ENCODE measurements around the gene FBLN5.

The FBLN5 gene

DNA sequence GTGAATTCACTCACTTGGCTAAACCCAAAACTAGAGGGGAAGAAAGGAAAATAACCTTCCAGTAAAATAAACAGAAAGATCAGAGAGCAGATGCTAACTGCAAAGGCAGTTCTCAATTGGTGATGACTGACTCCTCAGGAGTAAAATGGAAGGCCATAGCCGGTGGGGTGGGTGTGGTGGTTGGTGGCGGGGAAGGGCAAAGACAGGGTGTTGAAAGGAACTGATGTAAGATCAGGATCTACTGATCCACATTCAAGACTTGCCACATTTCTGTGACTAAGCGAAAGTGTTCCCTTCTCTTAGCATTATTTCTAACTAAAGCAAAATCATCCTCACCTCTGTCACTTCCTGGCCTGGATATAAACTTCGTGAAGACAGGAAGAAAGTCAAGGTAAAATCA lies 53.8 kb downstream of the FBLN5 start:
- no peak overlapping the region for H2BK12ac ChIP-seq (ENCODE audit: low read length)
- H4K8ac ChIP-seq (ENCODE audit: low read depth, low read length) = no peak overlapping the region
- no peak overlapping the region for H3K9ac ChIP-seq (ENCODE audit: low read depth, low read length, poor library complexity)
- H3K23ac ChIP-seq (ENCODE audit: low read depth, low read length, poor library complexity) = no peak overlapping the region
- no peak overlapping the region for H2BK5ac ChIP-seq (ENCODE audit: low read length)
- no peak for DNase-seq (ENCODE audit: low spot score)
- H2AK5ac ChIP-seq (ENCODE audit: low read depth, low read length) = no peak overlapping the region
- H2BK15ac ChIP-seq (ENCODE audit: low read length) = no peak overlapping the region
- H3K27ac ChIP-seq (replicated peaks; ENCODE audit: low read length) = no peak overlapping the region
- no peak overlapping the region for H3K18ac ChIP-seq (ENCODE audit: low read length)
- peaks cover 0 to 11% (median 0%) of the 10 kb centered on the region in 3 experiments for H3K27me3 ChIP-seq (ENCODE audit: control insufficient read depth in 3 of 3, insufficient read depth in 3 of 3, low read depth in 1 of 3, low read length in 3 of 3)
- H2AFZ ChIP-seq (ENCODE audit: low read length) = no peak overlapping the region
- no peak overlapping the region for H2BK120ac ChIP-seq (ENCODE audit: low read depth, low read length)
- H3K9me3 ChIP-seq (replicated peaks in 1 of 2; ENCODE audit: control insufficient read depth in 2 of 2, insufficient read depth in 1 of 2, low read depth in 1 of 2, low read length in 2 of 2) = no peaks in the 10 kb centered on the region
- no CpG with 5 or more reads among the region's 4 CpGs for WGBS, 2 donors (ENCODE audit: extremely low coverage in 2 of 2, insufficient read length in 2 of 2, insufficient replicate concordance in 1 of 2)
- H3K4me1 ChIP-seq (ENCODE audit: control insufficient read depth in 2 of 2, insufficient read depth in 1 of 2, low read depth in 1 of 2, low read length in 2 of 2) = peaks cover 2 to 10% of the 10 kb centered on the region in 2 donors
- H3K79me1 ChIP-seq (ENCODE audit: low read depth, low read length) = no peaks in the 10 kb centered on the region
- H4K91ac ChIP-seq (ENCODE audit: low read depth, low read length, poor library complexity) = no peak overlapping the region
- no peaks in the 10 kb centered on the region for H3K36me3 ChIP-seq (replicated peaks in 1 of 2; ENCODE audit: control insufficient read depth in 2 of 2, insufficient read depth in 2 of 2, low read length in 2 of 2)
- H3K4me2 ChIP-seq (ENCODE audit: insufficient read depth, low read length, poor library complexity, severe bottlenecking) = no peak overlapping the region
- no peak overlapping the region for H3K4ac ChIP-seq (ENCODE audit: low read length)
- no peak overlapping the region for H3K14ac ChIP-seq (ENCODE audit: low read length)
- no peak overlapping the region for H3K4me3 ChIP-seq (ENCODE audit: low read length in 2 of 2)

DNA sequence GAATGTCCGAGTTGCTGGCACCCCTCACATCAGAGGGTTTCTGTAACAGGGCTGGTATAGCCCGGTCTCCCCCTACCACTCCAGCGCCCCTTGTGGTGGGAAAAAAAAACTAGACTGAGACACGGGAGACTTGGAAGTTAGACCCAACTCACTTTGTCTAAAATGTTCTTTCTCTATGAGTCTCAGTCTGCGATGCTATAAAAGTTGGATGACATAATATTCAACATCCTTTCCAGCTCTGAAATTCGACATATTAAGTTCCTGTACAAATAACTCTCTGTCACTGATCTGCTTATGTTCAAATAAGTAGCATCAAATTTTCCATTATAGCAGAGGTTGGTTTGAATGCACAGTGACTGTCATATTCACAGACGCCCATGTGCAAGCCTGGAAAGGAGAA lies 54.5 kb downstream of the FBLN5 start:
- Histone ChIP-seq H3K4ac (ENCODE audit: low read length) (no peak overlapping the region), H3K27me3 (ENCODE audit: control insufficient read depth in 3 of 3, insufficient read depth in 3 of 3, low read depth in 1 of 3, low read length in 3 of 3) (peaks cover 0 to 11% (median 0%) of the 10 kb centered on the region in 3 experiments), H3K14ac (ENCODE audit: low read length) (no peak overlapping the region), H2BK12ac (ENCODE audit: low read length) (no peak overlapping the region), H3K4me1 (ENCODE audit: control insufficient read depth in 2 of 2, insufficient read depth in 1 of 2, low read depth in 1 of 2, low read length in 2 of 2) (peaks cover 2 to 11% of the 10 kb centered on the region in 2 donors), H2BK15ac (ENCODE audit: low read length) (no peak overlapping the region), H2BK5ac (ENCODE audit: low read length) (no peak overlapping the region), H3K9ac (ENCODE audit: low read depth, low read length, poor library complexity) (no peak overlapping the region), H3K23ac (ENCODE audit: low read depth, low read length, poor library complexity) (no peak overlapping the region), H3K27ac (replicated peaks; ENCODE audit: low read length) (no peak overlapping the region), H4K91ac (ENCODE audit: low read depth, low read length, poor library complexity) (no peak overlapping the region), H2AK5ac (ENCODE audit: low read depth, low read length) (no peak overlapping the region), H3K9me3 (replicated peaks in 1 of 2; ENCODE audit: control insufficient read depth in 2 of 2, insufficient read depth in 1 of 2, low read depth in 1 of 2, low read length in 2 of 2) (no peaks in the 10 kb centered on the region), H2AFZ (ENCODE audit: low read length) (no peak overlapping the region), H2BK120ac (ENCODE audit: low read depth, low read length) (no peak overlapping the region), H3K36me3 (replicated peaks in 1 of 2; ENCODE audit: control insufficient read depth in 2 of 2, insufficient read depth in 2 of 2, low read length in 2 of 2) (no peaks in the 10 kb centered on the region), H3K4me2 (ENCODE audit: insufficient read depth, low read length, poor library complexity, severe bottlenecking) (no peak overlapping the region), H3K79me1 (ENCODE audit: low read depth, low read length) (no peaks in the 10 kb centered on the region), H4K8ac (ENCODE audit: low read depth, low read length) (no peak overlapping the region), H3K4me3 (ENCODE audit: low read length in 2 of 2) (no peak overlapping the region), H3K18ac (ENCODE audit: low read length) (no peak overlapping the region)
- DNase-seq (ENCODE audit: low spot score) = peak; percentile 36
- WGBS, 2 donors (ENCODE audit: extremely low coverage in 2 of 2, insufficient read length in 2 of 2, insufficient replicate concordance in 1 of 2) = no CpG with 5 or more reads among the region's 7 CpGs

DNA sequence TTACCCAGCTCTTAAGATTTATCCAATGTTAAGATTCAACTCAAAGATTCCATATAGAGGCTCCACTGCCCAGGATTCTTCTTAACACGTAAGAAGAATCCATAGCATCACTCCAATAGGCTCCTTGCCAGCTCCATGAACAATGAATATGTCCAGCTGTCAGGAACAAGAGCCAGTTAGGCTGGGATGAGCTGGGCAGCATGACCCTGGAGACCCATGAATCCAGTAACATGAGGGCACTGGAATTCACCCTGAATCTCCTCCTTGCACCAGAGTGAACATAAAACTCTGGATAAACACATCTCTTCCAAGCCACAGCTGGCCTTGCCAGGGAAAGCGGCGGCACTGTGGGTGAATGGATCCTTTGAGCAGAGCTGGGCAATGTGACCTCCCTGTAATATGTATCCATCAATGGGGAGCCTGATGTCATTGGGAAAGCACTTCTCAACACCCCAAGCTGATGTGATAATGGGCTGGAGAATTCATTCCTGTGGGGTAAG lies 55.7 kb downstream of the FBLN5 start:
- H3K18ac ChIP-seq (ENCODE audit: low read length) = no peak overlapping the region
- no peak overlapping the region for H3K27ac ChIP-seq (replicated peaks; ENCODE audit: low read length)
- H4K8ac ChIP-seq (ENCODE audit: low read depth, low read length) = no peak overlapping the region
- WGBS, 2 donors (ENCODE audit: extremely low coverage in 2 of 2, insufficient read length in 2 of 2, insufficient replicate concordance in 1 of 2) = no CpG with 5 or more reads among the region's 3 CpGs
- DNase-seq (ENCODE audit: low spot score) = no peak
- peaks cover 0 to 6% of the 10 kb centered on the region in 2 donors for H3K4me1 ChIP-seq (ENCODE audit: control insufficient read depth in 2 of 2, insufficient read depth in 1 of 2, low read depth in 1 of 2, low read length in 2 of 2)
- H3K36me3 ChIP-seq (replicated peaks in 1 of 2; ENCODE audit: control insufficient read depth in 2 of 2, insufficient read depth in 2 of 2, low read length in 2 of 2) = no peaks in the 10 kb centered on the region
- H3K4me2 ChIP-seq (ENCODE audit: insufficient read depth, low read length, poor library complexity, severe bottlenecking) = no peak overlapping the region
- no peak overlapping the region for H3K23ac ChIP-seq (ENCODE audit: low read depth, low read length, poor library complexity)
- no peaks in the 10 kb centered on the region for H3K79me1 ChIP-seq (ENCODE audit: low read depth, low read length)
- no peak overlapping the region for H2BK12ac ChIP-seq (ENCODE audit: low read length)
- no peak overlapping the region for H2BK15ac ChIP-seq (ENCODE audit: low read length)
- no peak overlapping the region for H2AK5ac ChIP-seq (ENCODE audit: low read depth, low read length)
- H3K9ac ChIP-seq (ENCODE audit: low read depth, low read length, poor library complexity) = no peak overlapping the region
- H3K4ac ChIP-seq (ENCODE audit: low read length) = no peak overlapping the region
- H4K91ac ChIP-seq (ENCODE audit: low read depth, low read length, poor library complexity) = peak overlapping the region; percentile 46
- no peak overlapping the region for H3K4me3 ChIP-seq (ENCODE audit: low read length in 2 of 2)
- no peak overlapping the region for H3K14ac ChIP-seq (ENCODE audit: low read length)
- no peak overlapping the region for H2BK5ac ChIP-seq (ENCODE audit: low read length)
- no peak overlapping the region for H2AFZ ChIP-seq (ENCODE audit: low read length)
- H3K9me3 ChIP-seq (replicated peaks in 1 of 2; ENCODE audit: control insufficient read depth in 2 of 2, insufficient read depth in 1 of 2, low read depth in 1 of 2, low read length in 2 of 2) = no peaks in the 10 kb centered on the region
- peaks cover 0 to 11% (median 0%) of the 10 kb centered on the region in 3 experiments for H3K27me3 ChIP-seq (ENCODE audit: control insufficient read depth in 3 of 3, insufficient read depth in 3 of 3, low read depth in 1 of 3, low read length in 3 of 3)
- no peak overlapping the region for H2BK120ac ChIP-seq (ENCODE audit: low read depth, low read length)

DNA sequence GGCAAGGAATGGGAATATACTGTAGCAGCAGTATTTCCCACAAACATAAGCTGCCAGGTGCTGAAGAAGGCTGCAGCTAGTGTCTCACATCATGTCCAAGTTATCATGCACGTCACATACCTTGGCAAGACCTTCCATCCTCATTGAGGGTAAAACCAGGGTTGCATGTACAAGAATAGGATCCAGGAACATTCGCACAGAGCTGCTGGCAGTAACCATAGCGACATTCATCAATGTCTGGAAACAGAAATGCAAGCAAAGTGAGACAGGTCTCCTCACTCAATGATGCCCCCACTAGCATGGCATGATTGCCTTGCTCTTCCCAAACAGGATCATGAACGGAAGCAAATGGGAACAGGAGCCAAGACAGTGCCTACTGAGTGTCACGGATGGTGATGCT lies 56.4 kb downstream of the FBLN5 start:
- Histone ChIP-seq H2BK15ac (ENCODE audit: low read length) (no peak overlapping the region), H3K14ac (ENCODE audit: low read length) (no peak overlapping the region), H3K18ac (ENCODE audit: low read length) (no peak overlapping the region), H3K4ac (ENCODE audit: low read length) (no peak overlapping the region), H3K79me1 (ENCODE audit: low read depth, low read length) (no peaks in the 10 kb centered on the region), H2BK12ac (ENCODE audit: low read length) (no peak overlapping the region), H2BK120ac (ENCODE audit: low read depth, low read length) (no peak overlapping the region), H3K36me3 (replicated peaks in 1 of 2; ENCODE audit: control insufficient read depth in 2 of 2, insufficient read depth in 2 of 2, low read length in 2 of 2) (no peaks in the 10 kb centered on the region), H3K4me1 (ENCODE audit: control insufficient read depth in 2 of 2, insufficient read depth in 1 of 2, low read depth in 1 of 2, low read length in 2 of 2) (peaks cover 0 to 6% of the 10 kb centered on the region in 2 donors), H3K27me3 (ENCODE audit: control insufficient read depth in 3 of 3, insufficient read depth in 3 of 3, low read depth in 1 of 3, low read length in 3 of 3) (peaks cover 0 to 11% (median 0%) of the 10 kb centered on the region in 3 experiments), H2BK5ac (ENCODE audit: low read length) (no peak overlapping the region), H4K8ac (ENCODE audit: low read depth, low read length) (no peak overlapping the region), H3K4me3 (ENCODE audit: low read length in 2 of 2) (peak overlapping the region in 1 of 2 donors; percentile 25), H3K9ac (ENCODE audit: low read depth, low read length, poor library complexity) (no peak overlapping the region), H4K91ac (ENCODE audit: low read depth, low read length, poor library complexity) (no peak overlapping the region), H3K27ac (replicated peaks; ENCODE audit: low read length) (no peak overlapping the region), H3K23ac (ENCODE audit: low read depth, low read length, poor library complexity) (no peak overlapping the region), H2AK5ac (ENCODE audit: low read depth, low read length) (no peak overlapping the region), H2AFZ (ENCODE audit: low read length) (no peak overlapping the region), H3K9me3 (replicated peaks in 1 of 2; ENCODE audit: control insufficient read depth in 2 of 2, insufficient read depth in 1 of 2, low read depth in 1 of 2, low read length in 2 of 2) (no peaks in the 10 kb centered on the region), H3K4me2 (ENCODE audit: insufficient read depth, low read length, poor library complexity, severe bottlenecking) (no peak overlapping the region)
- WGBS, 2 donors (ENCODE audit: extremely low coverage in 2 of 2, insufficient read length in 2 of 2, insufficient replicate concordance in 1 of 2) = no CpG with 5 or more reads among the region's 5 CpGs
- no peak for DNase-seq (ENCODE audit: low spot score)

Data from neuronal stem cell (in vitro differentiated cells).